ENCODE results near the gene CHL1. TPM values are rescaled to one million over a fixed set of nuclear protein-coding genes. Genes with fewer than 3 reads are reported as not detected.

CHL1 gene
- total RNA-seq, 4 donors from 2014 or later, result 10.4 to 41.5 (median 25.4) TPM

GRCh38 chr3:166799-167198, 29.8 kb upstream of the CHL1 start:
- Histone ChIP-seq H3K27me3 (no peaks in the 10 kb centered on the region), H3K9me3 (no peaks in the 10 kb centered on the region), H3K4me3 (no peak overlapping the region), H3K4me1 (no peaks in the 10 kb centered on the region), H3K36me3 (no peaks in the 10 kb centered on the region), H3K27ac (no peak overlapping the region)
- DNase-seq, result no peak
- TF ChIP-seq POLR2A (IDR thresholded peaks at IDR 0.05), result no peak
- TF ChIP-seq CTCF (IDR thresholded peaks at IDR 0.05), result no peak
- no peak for TF ChIP-seq POLR2AphosphoS5 (IDR thresholded peaks at IDR 0.05)
- TF ChIP-seq EP300 (IDR thresholded peaks at IDR 0.05; ENCODE audit: low read depth), result no peak
- intact Hi-C loops (cut with DNase I; ENCODE audit: low total_unique reads), result loop anchor here (2.0 kb wide), 1 partner anchor 44 kb away; no protein-coding TSS in a partner anchor
- 77 to 80% methylated on average over 5 of the region's 5 CpGs for WGBS, 2 donors (ENCODE audit: low coverage in 1 of 2)
- in situ Hi-C loops (cut with MboI; ENCODE audit: low pct_ligation_motif_present in 1 of 4, low pct_unique_long_range_greater_than_20kb in 1 of 4, low sequenced_read_pairs in 3 of 4), result no loop called here

- no peak for TF ChIP-seq POLR2A (IDR thresholded peaks at IDR 0.05)
- TF ChIP-seq POLR2AphosphoS5 (IDR thresholded peaks at IDR 0.05), result no peak
- TF ChIP-seq CTCF (IDR thresholded peaks at IDR 0.05), result no peak
- TF ChIP-seq EP300 (IDR thresholded peaks at IDR 0.05; ENCODE audit: low read depth), result no peak
- Histone ChIP-seq H3K4me3 (no peak overlapping the region), H3K27me3 (no peaks in the 10 kb centered on the region), H3K9me3 (no peaks in the 10 kb centered on the region), H3K4me1 (no peaks in the 10 kb centered on the region), H3K36me3 (no peaks in the 10 kb centered on the region), H3K27ac (no peak overlapping the region)
- no peak for DNase-seq
- in situ Hi-C loops (cut with MboI; ENCODE audit: low pct_ligation_motif_present in 1 of 4, low pct_unique_long_range_greater_than_20kb in 1 of 4, low sequenced_read_pairs in 3 of 4), result no loop called here
- intact Hi-C loops (cut with DNase I; ENCODE audit: low total_unique reads), result no loop called here
- WGBS, 2 donors (ENCODE audit: low coverage in 1 of 2), result 57 to 62% methylated on average over 1 of the region's 1 CpG
Measured at GRCh38 chr3:173886-174285, 22.7 kb upstream of the CHL1 start.

GRCh38 chr3:184976-185375, 11.6 kb upstream of the CHL1 start:
- no peaks in the 10 kb centered on the region for H3K27me3 ChIP-seq
- intact Hi-C loops (cut with DNase I; ENCODE audit: low total_unique reads), result no loop called here
- no peak overlapping the region for H3K4me3 ChIP-seq
- DNase-seq, result no peak
- 27 to 33% methylated on average over 3 of the region's 3 CpGs for WGBS, 2 donors (ENCODE audit: low coverage in 1 of 2)
- no peaks in the 10 kb centered on the region for H3K4me1 ChIP-seq
- no peak overlapping the region for H3K27ac ChIP-seq
- TF ChIP-seq POLR2A (IDR thresholded peaks at IDR 0.05) (no peak), CTCF (IDR thresholded peaks at IDR 0.05) (no peak), POLR2AphosphoS5 (IDR thresholded peaks at IDR 0.05) (no peak), EP300 (IDR thresholded peaks at IDR 0.05; ENCODE audit: low read depth) (no peak)
- no peaks in the 10 kb centered on the region for H3K36me3 ChIP-seq
- H3K9me3 ChIP-seq, result no peaks in the 10 kb centered on the region
- in situ Hi-C loops (cut with MboI; ENCODE audit: low pct_ligation_motif_present in 1 of 4, low pct_unique_long_range_greater_than_20kb in 1 of 4, low sequenced_read_pairs in 3 of 4), result no loop called here

- no peak for TF ChIP-seq EP300 (IDR thresholded peaks at IDR 0.05; ENCODE audit: low read depth)
- peaks cover 19% of the 10 kb centered on the region for H3K27me3 ChIP-seq
- in situ Hi-C loops (cut with MboI; ENCODE audit: low pct_ligation_motif_present in 1 of 4, low pct_unique_long_range_greater_than_20kb in 1 of 4, low sequenced_read_pairs in 3 of 4) (no loop called here), intact Hi-C loops (cut with DNase I; ENCODE audit: low total_unique reads) (no loop called here)
- WGBS, 2 donors (ENCODE audit: low coverage in 1 of 2), result 88% methylated on average over 17 to 25 of the region's 25 CpGs
- no peaks in the 10 kb centered on the region for H3K9me3 ChIP-seq
- no peaks in the 10 kb centered on the region for H3K36me3 ChIP-seq
- DNase-seq, result no peak
- peaks cover 0 to 5% (median 0%) of the 10 kb centered on the region in 4 donors for H3K4me1 ChIP-seq
- H3K27ac ChIP-seq, result no peak overlapping the region
- H3K4me3 ChIP-seq, result no peak overlapping the region
Measured at GRCh38 chr3:192215-192929, 4.2 kb upstream of the CHL1 start.

- peaks cover 0 to 13% (median 0%) of the 10 kb centered on the region in 4 donors for H3K4me1 ChIP-seq
- intact Hi-C loops (cut with DNase I; ENCODE audit: low total_unique reads) (no loop called here), in situ Hi-C loops (cut with MboI; ENCODE audit: low pct_ligation_motif_present in 1 of 4, low pct_unique_long_range_greater_than_20kb in 1 of 4, low sequenced_read_pairs in 3 of 4) (no loop called here)
- no peaks in the 10 kb centered on the region for H3K36me3 ChIP-seq
- H3K27ac ChIP-seq, result no peak overlapping the region
- H3K4me3 ChIP-seq, result no peak overlapping the region
- TF ChIP-seq EP300 (IDR thresholded peaks at IDR 0.05; ENCODE audit: low read depth), result no peak
- TF ChIP-seq POLR2AphosphoS5 (IDR thresholded peaks at IDR 0.05), result no peak
- no peak for TF ChIP-seq CTCF (IDR thresholded peaks at IDR 0.05)
- TF ChIP-seq POLR2A (IDR thresholded peaks at IDR 0.05), result no peak
- no peak for DNase-seq
- H3K9me3 ChIP-seq, result no peaks in the 10 kb centered on the region
- H3K27me3 ChIP-seq, result peaks cover 35% of the 10 kb centered on the region
- 70 to 80% methylated on average over 2 of the region's 2 CpGs for WGBS, 2 donors (ENCODE audit: low coverage in 1 of 2)
Measured at GRCh38 chr3:194001-194400, 2.6 kb upstream of the CHL1 start.

Measured in transverse colon (tissue), 4 donors.